Measurements from ENCODE around the gene CXCL11.
"Not testable (repeated sequence)": the region's sequence is repeated elsewhere in the genome, so short reads cannot be mapped to it uniquely, and the experiment has no call there.

CXCL11 gene

GRCh38 chr4:75998525-75999147, 37.2 kb downstream of the CXCL11 start:
- not testable (repeated sequence) for DNase-seq

DNA sequence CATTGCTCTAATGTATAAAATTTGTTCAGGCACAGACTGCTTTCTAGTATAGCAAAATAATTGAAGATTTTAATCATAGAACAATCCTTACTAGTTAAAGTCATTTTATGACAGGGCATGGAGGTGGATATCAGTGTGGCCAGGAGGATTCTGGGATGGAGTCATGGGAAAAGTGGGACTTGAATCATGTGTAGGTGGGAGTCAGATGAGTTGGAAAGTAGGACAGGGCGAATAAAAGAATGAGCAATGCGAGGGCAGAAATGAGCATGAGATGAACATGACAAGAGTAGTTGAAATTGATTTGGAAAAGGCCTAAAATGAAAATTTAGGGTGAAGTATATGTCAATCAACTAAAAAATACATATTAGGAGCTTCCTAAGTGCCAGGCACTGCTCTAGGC, 37.9 kb downstream of the CXCL11 start:
- no peak for DNase-seq

DNA sequence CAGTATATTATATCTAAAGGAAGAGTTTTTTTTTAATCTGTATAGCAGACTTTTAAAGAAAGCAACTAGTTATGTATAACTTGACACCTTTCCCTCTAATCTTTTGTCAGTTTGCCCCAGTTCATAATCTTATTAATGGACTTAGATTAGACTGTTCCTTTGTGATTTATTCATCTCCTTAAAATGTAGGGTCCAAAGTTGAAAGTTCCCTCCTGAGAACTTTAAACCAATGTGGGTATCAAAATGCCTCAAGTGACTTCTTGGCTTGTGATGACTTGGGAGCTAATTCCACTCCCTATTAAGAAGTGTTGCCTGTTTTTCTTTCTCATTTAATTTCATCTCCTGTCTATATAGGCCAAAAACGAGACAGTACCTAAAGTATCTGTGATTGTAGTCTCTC, 38.8 kb downstream of the CXCL11 start:
- no peak for DNase-seq

DNA sequence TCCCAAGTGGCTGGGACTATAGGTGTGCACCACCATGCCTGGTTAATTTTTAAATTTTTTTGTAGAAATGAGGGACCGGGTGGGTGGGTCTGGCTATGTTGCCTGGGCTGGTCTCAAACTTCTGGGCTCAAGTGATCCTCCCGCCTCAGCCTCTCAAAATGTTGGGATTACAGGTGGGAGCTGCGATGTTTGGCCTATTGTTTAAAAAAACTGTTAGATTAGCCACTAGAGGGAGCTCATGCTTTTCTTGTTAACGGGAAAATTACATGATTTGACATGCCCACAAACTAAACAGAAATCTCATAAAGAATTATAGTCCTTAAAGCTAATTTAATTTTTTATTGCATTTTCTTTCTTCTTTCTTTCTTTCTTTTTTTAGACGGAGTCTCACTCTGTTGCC, 40.1 kb downstream of the CXCL11 start:
- no peak for DNase-seq

GRCh38 chr4:75992462-75992861, 43.4 kb downstream of the CXCL11 start:
- DNase-seq = no peak

- no peak for DNase-seq
Measured at GRCh38 chr4:75989846-75990528, 45.9 kb downstream of the CXCL11 start.

DNA sequence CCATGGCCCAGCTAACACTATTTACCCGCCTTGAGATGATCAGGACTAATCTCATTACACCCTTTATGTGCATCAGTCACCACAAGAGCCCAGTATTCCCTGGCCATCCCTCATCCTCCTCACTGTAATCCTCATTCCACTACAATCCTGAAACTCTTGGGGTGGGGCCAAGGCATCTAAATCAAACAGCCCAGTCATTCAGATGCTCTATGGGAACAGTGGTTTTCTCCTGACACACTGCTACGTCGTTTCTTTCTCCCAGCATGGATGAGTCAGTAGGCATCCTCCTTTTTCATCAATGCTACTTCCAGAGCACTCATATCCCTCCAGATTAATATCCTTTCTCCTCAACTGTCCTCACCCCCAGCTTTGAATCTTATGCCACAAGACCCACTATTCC, 50.8 kb downstream of the CXCL11 start:
- no peak for DNase-seq

Data from activated gamma-delta T cell treated with Interleukin-2 at 50 U/mL for 16 hours (primary cell).